HCT116 (cell line): ENCODE measurements around the gene RNF212.

Experiments used
- ATF3 ChIP-seq: IDR thresholded peaks from 2 replicates; pipeline ENCODE4 v1.6.1; 2012
- CTCF ChIP-seq, 3 experiments: fragments of 200-600 bp in 1 of 3; sonication (generic) in 1 of 3; IDR thresholded peaks in 2 of 3; conservative IDR thresholded peaks in 1 of 3; 2 replicates each; pipeline ENCODE4 v1.5.1; 2012 to 2017; ENCODE audit warnings: low read depth in 2 of 3, low read length in 2 of 3, antibody characterized with exemption in 1 of 3, borderline replicate concordance in 1 of 3, control low read depth in 1 of 3, mild to moderate bottlenecking in 1 of 3, mixed read lengths in 1 of 3, mixed run types in 1 of 3, moderate library complexity in 1 of 3; ENCODE audit not compliant: insufficient read depth in 1 of 3
- EGR1 ChIP-seq: IDR thresholded peaks from 2 replicates; pipeline ENCODE4 v1.6.1; 2012; ENCODE audit warnings: low read depth
- EZH2 ChIP-seq: fragments of 200-600 bp; sonication (generic); IDR thresholded peaks from 2 replicates; pipeline ENCODE4 v1.6.1; 2017; ENCODE audit warnings: antibody characterized with exemption, mixed run types
- EZH2phosphoT487 ChIP-seq: fragments of 200-600 bp; IDR thresholded peaks from 2 replicates; pipeline ENCODE4 v1.6.1; 2018; ENCODE audit warnings: antibody characterized with exemption, borderline replicate concordance
- JUND ChIP-seq: IDR thresholded peaks from 2 replicates; pipeline ENCODE4 v1.6.1; 2012
- POLR2A ChIP-seq: IDR thresholded peaks from 2 replicates; pipeline ENCODE4 v1.7.0; 2011; ENCODE audit warnings: borderline replicate concordance; ENCODE audit not compliant: insufficient read depth, insufficient read length; ENCODE audit errors: extremely low read depth
- POLR2AphosphoS5 ChIP-seq: IDR thresholded peaks from 2 replicates; pipeline ENCODE4 v1.6.1; 2011; ENCODE audit warnings: mild to moderate bottlenecking, low read depth, low read length, moderate library complexity
- REST ChIP-seq: IDR thresholded peaks from 2 replicates; pipeline ENCODE4 v1.6.1; 2012; ENCODE audit warnings: low read depth
- SP1 ChIP-seq: IDR thresholded peaks from 2 replicates; pipeline ENCODE4 v1.6.1; 2012; ENCODE audit warnings: low read depth
- SRF ChIP-seq: IDR thresholded peaks from 2 replicates; pipeline ENCODE4 v1.6.1; 2012; ENCODE audit warnings: low read depth
- YY1 ChIP-seq: IDR thresholded peaks from 2 replicates; pipeline ENCODE4 v1.6.1; 2011; ENCODE audit warnings: low read length, low read depth, moderate library complexity, mild to moderate bottlenecking; ENCODE audit not compliant: insufficient replicate concordance; ENCODE audit errors: extremely low read depth
- ZBTB33 ChIP-seq: IDR thresholded peaks from 2 replicates; pipeline ENCODE4 v1.6.1; 2011; ENCODE audit warnings: mild to moderate bottlenecking, low read length, moderate library complexity; ENCODE audit not compliant: insufficient replicate concordance; ENCODE audit errors: extremely low read depth
- ZFX ChIP-seq: fragments of 450-650 bp; IDR thresholded peaks from 2 replicates; pipeline ENCODE4 v1.6.1; 2017

GRCh38 chr4:1094336-1094690 lies 19.1 kb downstream of the RNF212 start:
- TF ChIP-seq CTCF (IDR thresholded peaks at IDR 0.05 in 2 of 3, conservative IDR thresholded peaks at IDR 0.05 in 1 of 3; ENCODE audit: borderline replicate concordance in 1 of 3, insufficient read depth in 1 of 3, low read depth in 2 of 3, low read length in 2 of 3) (no peak), POLR2AphosphoS5 (no peak), SP1 (no peak), EZH2 (no peak), POLR2A (no peak), YY1 (no peak), ATF3 (no peak), SRF (no peak), ZBTB33 (no peak), REST (no peak), EZH2phosphoT487 (no peak), EGR1 (no peak), ZFX (no peak), JUND (no peak)
